GM23248 (cell line): ENCODE measurements around the gene SH3BP2. TPM values are rescaled to one million over a fixed set of nuclear protein-coding genes. Genes with fewer than 3 reads are reported as not detected.

Source experiments
- DNase-seq: peaks from one replicate; pipeline ENCODE4 v3.0.0-alpha.2; 2015
- H2AFZ ChIP-seq: fragments of 200-600 bp; sonication (generic); 2 replicates; pipeline ENCODE4 v1.6.1; 2016; ENCODE audit warnings: antibody characterized with exemption
- H3F3A ChIP-seq: fragments of 200-600 bp; sonication (generic); 2 replicates; pipeline ENCODE4 v1.6.1; 2016; ENCODE audit warnings: mild to moderate bottlenecking, antibody characterized with exemption, mixed run types; ENCODE audit not compliant: insufficient read depth
- H3K27ac ChIP-seq: fragments of 200-600 bp; sonication (generic); 2 replicates; pipeline ENCODE4 v1.5.1; 2016; ENCODE audit warnings: mild to moderate bottlenecking
- H3K27me3 ChIP-seq: fragments of 200-600 bp; sonication (generic); replicated peaks from 2 replicates; pipeline ENCODE4 v1.6.1; 2016; ENCODE audit warnings: mild to moderate bottlenecking; ENCODE audit not compliant: insufficient read depth
- H3K36me3 ChIP-seq: fragments of 200-600 bp; sonication (generic); 2 replicates; pipeline ENCODE4 v1.6.1; 2016; ENCODE audit warnings: low read depth, mild to moderate bottlenecking
- H3K4me1 ChIP-seq: fragments of 200-600 bp; sonication (generic); 2 replicates; pipeline ENCODE4 v1.6.1; 2016; ENCODE audit warnings: mild to moderate bottlenecking; ENCODE audit not compliant: insufficient read depth
- H3K4me2 ChIP-seq: fragments of 200-600 bp; sonication (generic); one replicate; pipeline ENCODE4 v1.6.1; 2016; ENCODE audit warnings: mild to moderate bottlenecking; ENCODE audit not compliant: unreplicated experiment
- H3K4me3 ChIP-seq: fragments of 200-600 bp; sonication (generic); 2 replicates; pipeline ENCODE4 v1.5.1; 2016; ENCODE audit warnings: mild to moderate bottlenecking
- H3K79me2 ChIP-seq: fragments of 200-600 bp; sonication (generic); 2 replicates; pipeline ENCODE4 v1.6.1; 2016; ENCODE audit warnings: mild to moderate bottlenecking; ENCODE audit not compliant: insufficient read depth
- H3K9ac ChIP-seq: fragments of 200-600 bp; sonication (generic); 2 replicates; pipeline ENCODE4 v1.6.1; 2016; ENCODE audit warnings: mild to moderate bottlenecking
- H3K9me2 ChIP-seq: fragments of 200-600 bp; sonication (generic); 2 replicates; pipeline ENCODE4 v1.6.1; 2016; ENCODE audit warnings: mixed run types, mild to moderate bottlenecking, moderate library complexity; ENCODE audit not compliant: insufficient read depth
- H3K9me3 ChIP-seq: fragments of 200-600 bp; sonication (generic); one replicate; pipeline ENCODE4 v1.6.1; 2017; ENCODE audit warnings: low read depth
- H4K20me1 ChIP-seq: fragments of 200-600 bp; sonication (generic); 2 replicates; pipeline ENCODE4 v1.6.0; 2016; ENCODE audit not compliant: insufficient read depth
- EZH2 ChIP-seq: fragments of 200-600 bp; sonication (generic); IDR thresholded peaks from 2 replicates; pipeline ENCODE4 v1.6.1; 2018; ENCODE audit warnings: antibody characterized with exemption, mild to moderate bottlenecking; ENCODE audit not compliant: insufficient read depth, poor library complexity, severe bottlenecking
- EZH2phosphoT487 ChIP-seq: fragments of 200-600 bp; sonication (generic); IDR thresholded peaks from 2 replicates; pipeline ENCODE4 v1.6.1; 2018; ENCODE audit warnings: antibody characterized with exemption, moderate library complexity, mild to moderate bottlenecking, low read depth; ENCODE audit not compliant: insufficient read depth
- WGBS, 2 experiments: methylation state at CpG; one replicate each; pipeline ENCODE4 v1.1.6; 2015 to 2017; ENCODE audit warnings: low lambda C conversion rate in 2 of 2, low coverage in 1 of 2; ENCODE audit errors: missing lambda C conversion rate in 2 of 2; 5-methylcytosine and 5-hydroxymethylcytosine counted together
- in situ Hi-C: fragments of 300-500 bp; cut with MboI; formaldehyde crosslinking; loops from 2 replicates; pipeline ENCODE4 v1.15.0; 2020
- polyA plus RNA-seq: library from polyadenylated mRNA; unstranded; fragments of >200 nt; fragmentation: Nextera tagmentation; extraction: Ambion mirVana; gene quantifications from 2 replicates; pipeline ENCODE4 v1.2.1, GENCODE V29; 2016
- total RNA-seq: library from RNA; depleted of rRNA; stranded (reverse); fragments of >200 nt; shearing (Covaris generic); gene quantifications from 2 replicates; pipeline ENCODE4 v1.2.3, GENCODE V29; 2014

SH3BP2 gene
- total and polyA plus RNA-seq, 2 experiments from 2014 or later = 20.9 to 31.2 TPM

GRCh38 chr4:2818351-2818939, 25.6 kb downstream of the SH3BP2 start:
- peak overlapping the region; percentile 76 for H3K9ac ChIP-seq
- H3K27ac ChIP-seq = no peak overlapping the region

GRCh38 chr4:2819244-2820215, 26.6 kb downstream of the SH3BP2 start:
- Histone ChIP-seq H3K27ac (no peak overlapping the region), H3K79me2 (peaks cover 54% of the 10 kb centered on the region), H3K4me1 (no peaks in the 10 kb centered on the region), H4K20me1 (no peaks in the 10 kb centered on the region), H3K9me2 (no peaks in the 10 kb centered on the region), H3K9me3 (no peaks in the 10 kb centered on the region), H3F3A (peaks cover 9% of the 10 kb centered on the region; the same call in 1 of the 2 replicates), H3K4me2 (peak overlapping the region; percentile 62), H3K4me3 (no peak overlapping the region), H3K36me3 (no peaks in the 10 kb centered on the region), H2AFZ (no peak overlapping the region), H3K27me3 (no peaks in the 10 kb centered on the region), H3K9ac (0 out of 2 replicates have a peak overlapping the region, but pooled peaks have one; percentile 76)
- no peak for TF ChIP-seq EZH2phosphoT487
- TF ChIP-seq EZH2 = no peak
- WGBS, 2 experiments = 87 to 88% methylated on average over 5 of the region's 5 CpGs
- in situ Hi-C loops = no loop called here
- no peak for DNase-seq

More at GRCh38 chr4:2818351-2818939, 25.6 kb downstream of the SH3BP2 start:
- Histone ChIP-seq H3F3A (peaks cover 9% of the 10 kb centered on the region; the same call in 1 of the 2 replicates), H3K4me2 (peak overlapping the region; percentile 62), H3K79me2 (peaks cover 64% of the 10 kb centered on the region), H3K36me3 (no peaks in the 10 kb centered on the region), H2AFZ (peak overlapping the region; percentile 25; the same call in 1 of the 2 replicates), H4K20me1 (no peaks in the 10 kb centered on the region), H3K27me3 (no peaks in the 10 kb centered on the region), H3K4me1 (no peaks in the 10 kb centered on the region), H3K9me2 (no peaks in the 10 kb centered on the region), H3K9me3 (no peaks in the 10 kb centered on the region), H3K4me3 (peak overlapping the region; percentile 72)
- 3 to 7% methylated on average over 11 to 13 of the region's 54 CpGs for WGBS, 2 experiments
- DNase-seq = peak; percentile 54
- in situ Hi-C loops = no loop called here
- TF ChIP-seq EZH2 (no peak), EZH2phosphoT487 (no peak)

- H3F3A ChIP-seq = peaks cover 9% of the 10 kb centered on the region; the same call in 1 of the 2 replicates
- H3K4me1 ChIP-seq = no peaks in the 10 kb centered on the region
- no peaks in the 10 kb centered on the region for H3K36me3 ChIP-seq
- no peak overlapping the region for H3K27ac ChIP-seq
- H3K9ac ChIP-seq = no peak overlapping the region
- no peak overlapping the region for H3K4me3 ChIP-seq
- no peak overlapping the region for H3K4me2 ChIP-seq
- H4K20me1 ChIP-seq = no peaks in the 10 kb centered on the region
- peaks cover 45% of the 10 kb centered on the region for H3K79me2 ChIP-seq
- DNase-seq = no peak
- no peak overlapping the region for H2AFZ ChIP-seq
- TF ChIP-seq EZH2 (no peak), EZH2phosphoT487 (no peak)
- no peaks in the 10 kb centered on the region for H3K9me2 ChIP-seq
- 90 to 96% methylated on average over 13 of the region's 13 CpGs for WGBS, 2 experiments
- no peaks in the 10 kb centered on the region for H3K9me3 ChIP-seq
- no peaks in the 10 kb centered on the region for H3K27me3 ChIP-seq
- in situ Hi-C loops = no loop called here
Observed at GRCh38 chr4:2820216-2820982, 27.5 kb downstream of the SH3BP2 start.
